Ovary (tissue), 3 donors: ENCODE results near the gene ST3GAL3.

Source experiments
- EP300 ChIP-seq: sonication (generic); formaldehyde crosslinking; IDR thresholded peaks from one replicate; pipeline ENCODE4 v1.6.1; 2017; ENCODE audit warnings: antibody characterized with exemption
- TF ChIP-seq, protein P1 (sequence below), 3 donors: fragments of 450-650 bp in 2 of 3; fragments of 200-600 bp in 1 of 3; IDR thresholded peaks; one replicate each; pipeline versions ENCODE4 v1.5.1 to v1.8.0; 2016 to 2022; ENCODE audit warnings: antibody characterized with exemption in 3 of 3, mild to moderate bottlenecking in 1 of 3
- donor health status: DM: no; HTN: no; CAD: no.

DNA sequence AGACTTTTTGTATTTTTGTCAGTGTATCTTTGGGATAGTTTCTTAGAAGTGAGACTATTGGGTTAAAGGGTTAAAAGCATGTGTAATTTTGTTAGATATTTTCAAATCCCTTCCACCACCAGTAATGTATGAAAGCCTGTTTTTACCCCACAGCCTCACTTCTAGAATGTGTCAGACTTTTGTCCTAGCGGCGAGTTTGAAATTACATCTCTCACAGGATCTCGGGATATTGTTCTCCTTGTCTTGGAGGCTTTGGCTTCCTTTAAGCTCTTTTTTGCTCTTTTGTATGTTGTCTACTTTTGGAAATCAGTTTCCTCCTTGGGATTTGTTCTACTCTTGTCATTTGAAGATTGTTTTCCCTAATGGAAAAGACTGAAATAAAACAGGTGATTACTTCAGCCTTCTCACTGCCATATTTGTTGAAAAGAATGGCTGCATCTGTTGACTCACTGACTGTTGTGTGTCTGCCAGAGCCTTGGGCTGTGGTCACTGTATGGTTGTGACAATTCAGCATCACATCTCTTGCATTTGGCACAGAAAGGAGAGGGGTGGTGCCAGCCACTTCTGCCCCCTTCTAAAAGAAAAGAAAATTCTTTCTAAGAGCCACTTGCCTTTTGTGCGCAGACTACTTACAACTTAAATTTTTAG lies 22.6 kb downstream of the ST3GAL3 start:
- TF ChIP-seq, protein P1, sequence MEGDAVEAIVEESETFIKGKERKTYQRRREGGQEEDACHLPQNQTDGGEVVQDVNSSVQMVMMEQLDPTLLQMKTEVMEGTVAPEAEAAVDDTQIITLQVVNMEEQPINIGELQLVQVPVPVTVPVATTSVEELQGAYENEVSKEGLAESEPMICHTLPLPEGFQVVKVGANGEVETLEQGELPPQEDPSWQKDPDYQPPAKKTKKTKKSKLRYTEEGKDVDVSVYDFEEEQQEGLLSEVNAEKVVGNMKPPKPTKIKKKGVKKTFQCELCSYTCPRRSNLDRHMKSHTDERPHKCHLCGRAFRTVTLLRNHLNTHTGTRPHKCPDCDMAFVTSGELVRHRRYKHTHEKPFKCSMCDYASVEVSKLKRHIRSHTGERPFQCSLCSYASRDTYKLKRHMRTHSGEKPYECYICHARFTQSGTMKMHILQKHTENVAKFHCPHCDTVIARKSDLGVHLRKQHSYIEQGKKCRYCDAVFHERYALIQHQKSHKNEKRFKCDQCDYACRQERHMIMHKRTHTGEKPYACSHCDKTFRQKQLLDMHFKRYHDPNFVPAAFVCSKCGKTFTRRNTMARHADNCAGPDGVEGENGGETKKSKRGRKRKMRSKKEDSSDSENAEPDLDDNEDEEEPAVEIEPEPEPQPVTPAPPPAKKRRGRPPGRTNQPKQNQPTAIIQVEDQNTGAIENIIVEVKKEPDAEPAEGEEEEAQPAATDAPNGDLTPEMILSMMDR (IDR thresholded peaks at IDR 0.05), result no peak
- TF ChIP-seq EP300, result no peak
